PC-9 (cell line): ENCODE measurements around the gene KCNJ11. TPM values are rescaled to one million over a fixed set of nuclear protein-coding genes. Genes with fewer than 3 reads are reported as not detected.

Source experiments
- BruUV-seq: library from RNA; stranded (reverse); fragments of 400-500 nt; replicated peaks from 2 replicates; lab custom pipeline; 2021; lab: Mats Ljungman, UMichigan
- CTCF ChIA-PET: fragments of 300-600 bp; sonication (Branson Sonifier 250); formaldehyde crosslinking; loops from one replicate; lab custom pipeline; 2022; ENCODE audit warnings: antibody characterized with exemption; lab: Charles Lee
- POLR2A ChIA-PET: fragments of 300-600 bp; sonication (Branson Sonifier 250); formaldehyde crosslinking; loops from one replicate; lab custom pipeline; 2022; ENCODE audit warnings: antibody characterized with exemption; ENCODE audit not compliant: unreplicated experiment; lab: Charles Lee
- DNase-seq, 2 experiments: peaks; one replicate each; pipeline versions ENCODE4 v3.0.0 to v3.0.0-alpha.2; 2015 to 2022; ENCODE audit warnings: mixed read lengths in 1 of 2
- H2AFZ ChIP-seq: fragments of 200-600 bp; sonication (generic); 2 replicates; pipeline ENCODE4 v1.8.1; 2017; ENCODE audit warnings: antibody characterized with exemption
- H3F3A ChIP-seq: fragments of 200-600 bp; sonication (generic); 2 replicates; pipeline ENCODE4 v1.8.1; 2017; ENCODE audit warnings: antibody characterized with exemption, mild to moderate bottlenecking, low read depth; ENCODE audit not compliant: insufficient read depth
- H3K27ac ChIP-seq: fragments of 200-600 bp; sonication (generic); 2 replicates; pipeline ENCODE4 v1.6.1; 2016; ENCODE audit warnings: mixed run types
- H3K27me3 ChIP-seq: fragments of 200-600 bp; sonication (generic); 2 replicates; pipeline ENCODE4 v1.6.1; 2016; ENCODE audit warnings: low read depth, mixed run types; ENCODE audit not compliant: insufficient read depth
- H3K36me3 ChIP-seq: fragments of 200-600 bp; sonication (generic); 2 replicates; pipeline ENCODE4 v1.6.1; 2016; ENCODE audit warnings: low read depth, mixed run types
- H3K4me1 ChIP-seq: fragments of 200-600 bp; sonication (generic); replicated peaks from 2 replicates; pipeline ENCODE4 v1.6.1; 2016; ENCODE audit warnings: mixed run types; ENCODE audit not compliant: insufficient read depth
- H3K4me2 ChIP-seq: fragments of 200-600 bp; sonication (generic); 2 replicates; pipeline ENCODE4 v1.6.1; 2017; ENCODE audit warnings: mixed run types
- H3K4me3 ChIP-seq: fragments of 200-600 bp; sonication (generic); 2 replicates; pipeline ENCODE4 v1.6.1; 2016; ENCODE audit warnings: mixed run types
- H3K79me2 ChIP-seq: fragments of 200-600 bp; sonication (generic); 2 replicates; pipeline ENCODE4 v1.6.1; 2017; ENCODE audit warnings: low read depth, mixed run types
- H3K9me2 ChIP-seq: fragments of 200-600 bp; sonication (generic); 2 replicates; pipeline ENCODE4 v1.8.1; 2017; ENCODE audit warnings: mild to moderate bottlenecking; ENCODE audit not compliant: insufficient read depth
- H3K9me3 ChIP-seq: fragments of 200-600 bp; sonication (generic); 2 replicates; pipeline ENCODE4 v1.8.1; 2016; ENCODE audit warnings: low read depth; ENCODE audit not compliant: insufficient read depth
- H4K20me1 ChIP-seq: fragments of 200-600 bp; sonication (generic); 2 replicates; pipeline ENCODE4 v1.8.1; 2017; ENCODE audit not compliant: insufficient read depth
- CTCF ChIP-seq: fragments of 200-600 bp; sonication (generic); conservative IDR thresholded peaks from 2 replicates; pipeline ENCODE4 v1.6.1; 2017; ENCODE audit warnings: mixed run types, antibody characterized with exemption, mild to moderate bottlenecking, moderate library complexity
- EZH2 ChIP-seq: fragments of 200-600 bp; sonication (generic); IDR thresholded peaks from 2 replicates; pipeline ENCODE4 v1.8.0; 2017; ENCODE audit warnings: antibody characterized with exemption, low read depth
- intact Hi-C: fragments of 100-400 bp; cut with micrococcal nuclease; formaldehyde crosslinking; loops from one replicate; pipeline ENCODE4 v1.10.0; 2022; ENCODE audit not compliant: unreplicated experiment
- total RNA-seq: library from RNA; stranded (reverse); gene quantifications from 2 replicates; pipeline ENCODE4 v1.2.3, GENCODE V29; 2021

KCNJ11 gene
- total RNA-seq, 1 experiment from 2014 or later, result 0.26 TPM

- Histone ChIP-seq H3K27ac (no peak overlapping the region), H3K36me3 (no peaks in the 10 kb centered on the region), H3K79me2 (no peaks in the 10 kb centered on the region), H3K4me2 (no peak overlapping the region), H3K9me2 (no peaks in the 10 kb centered on the region), H3K27me3 (peaks cover 25% of the 10 kb centered on the region; the same call in 1 of the 2 replicates), H3K4me1 (peaks cover 5% of the 10 kb centered on the region), H3K9me3 (no peaks in the 10 kb centered on the region), H2AFZ (no peak overlapping the region), H4K20me1 (no peaks in the 10 kb centered on the region), H3K4me3 (no peak overlapping the region), H3F3A (no peaks in the 10 kb centered on the region)
- BruUV-seq, result no TSS peak
- intact Hi-C loops, result no loop called here
- ChIA-PET CTCF (no interaction called here), POLR2A (no interaction called here)
- no peak for DNase-seq
- TF ChIP-seq EZH2 (no peak), CTCF (no peak)
Observed at GRCh38 chr11:17406082-17406817, 17.8 kb upstream of the KCNJ11 start.

- TF ChIP-seq EZH2, result no peak
- TF ChIP-seq CTCF, result no peak
- H3F3A ChIP-seq, result no peaks in the 10 kb centered on the region
- no peaks in the 10 kb centered on the region for H4K20me1 ChIP-seq
- no peak overlapping the region for H3K4me2 ChIP-seq
- no TSS peak for BruUV-seq
- CTCF ChIA-PET, result no interaction called here
- intact Hi-C loops, result no loop called here
- no peaks in the 10 kb centered on the region for H3K9me2 ChIP-seq
- H3K4me1 ChIP-seq, result peaks cover 5% of the 10 kb centered on the region
- no peak for DNase-seq
- H3K79me2 ChIP-seq, result no peaks in the 10 kb centered on the region
- no peak overlapping the region for H2AFZ ChIP-seq
- no peak overlapping the region for H3K27ac ChIP-seq
- H3K36me3 ChIP-seq, result no peaks in the 10 kb centered on the region
- no peaks in the 10 kb centered on the region for H3K9me3 ChIP-seq
- POLR2A ChIA-PET, result no interaction called here
- no peak overlapping the region for H3K4me3 ChIP-seq
- peaks cover 20% of the 10 kb centered on the region; the same call in 1 of the 2 replicates for H3K27me3 ChIP-seq
Observed at GRCh38 chr11:17405232-17406005, 17.0 kb upstream of the KCNJ11 start.

- Histone ChIP-seq H4K20me1 (no peaks in the 10 kb centered on the region), H2AFZ (no peak overlapping the region), H3K27ac (no peak overlapping the region), H3K4me2 (no peak overlapping the region), H3K79me2 (no peaks in the 10 kb centered on the region), H3K4me3 (no peak overlapping the region), H3K9me3 (no peaks in the 10 kb centered on the region), H3K27me3 (peaks cover 21% of the 10 kb centered on the region; the same call in 1 of the 2 replicates), H3F3A (no peaks in the 10 kb centered on the region), H3K36me3 (no peaks in the 10 kb centered on the region), H3K9me2 (no peaks in the 10 kb centered on the region), H3K4me1 (peaks cover 5% of the 10 kb centered on the region)
- POLR2A ChIA-PET, result no interaction called here
- intact Hi-C loops, result no loop called here
- no TSS peak for BruUV-seq
- no peak for TF ChIP-seq EZH2
- TF ChIP-seq CTCF, result no peak
- CTCF ChIA-PET, result no interaction called here
- DNase-seq, result peak in 1 of 2 experiments; percentile 69
Observed at GRCh38 chr11:17403980-17404759, 15.7 kb upstream of the KCNJ11 start.
